HTR-8/SVneo (cell line): ENCODE data around the gene VPS51.
A peak's percentile ranks its signal among the peaks of the same experiment; 100 is the strongest.

ENCODE experiments used
- DNase-seq: peaks from one replicate; pipeline ENCODE4 v3.0.0; 2011; ENCODE audit warnings: low spot score, mixed read lengths; ENCODE audit not compliant: insufficient read length
- FAIRE-seq: peaks from 2 replicates; lab custom pipeline; 2011; peaks lifted over from hg19 to GRCh38; lab: Jason Lieb, UNC

The VPS51 gene

GRCh38 chr11:65095974-65096806 is at the start of gene VPS51:
TSS of gene VPS51 (plus strand) at chr11:65096214. CDS start at chr11:65096251, 37 bp downstream.
- no peak for FAIRE-seq
- DNase-seq: peak; percentile 90

DNA sequence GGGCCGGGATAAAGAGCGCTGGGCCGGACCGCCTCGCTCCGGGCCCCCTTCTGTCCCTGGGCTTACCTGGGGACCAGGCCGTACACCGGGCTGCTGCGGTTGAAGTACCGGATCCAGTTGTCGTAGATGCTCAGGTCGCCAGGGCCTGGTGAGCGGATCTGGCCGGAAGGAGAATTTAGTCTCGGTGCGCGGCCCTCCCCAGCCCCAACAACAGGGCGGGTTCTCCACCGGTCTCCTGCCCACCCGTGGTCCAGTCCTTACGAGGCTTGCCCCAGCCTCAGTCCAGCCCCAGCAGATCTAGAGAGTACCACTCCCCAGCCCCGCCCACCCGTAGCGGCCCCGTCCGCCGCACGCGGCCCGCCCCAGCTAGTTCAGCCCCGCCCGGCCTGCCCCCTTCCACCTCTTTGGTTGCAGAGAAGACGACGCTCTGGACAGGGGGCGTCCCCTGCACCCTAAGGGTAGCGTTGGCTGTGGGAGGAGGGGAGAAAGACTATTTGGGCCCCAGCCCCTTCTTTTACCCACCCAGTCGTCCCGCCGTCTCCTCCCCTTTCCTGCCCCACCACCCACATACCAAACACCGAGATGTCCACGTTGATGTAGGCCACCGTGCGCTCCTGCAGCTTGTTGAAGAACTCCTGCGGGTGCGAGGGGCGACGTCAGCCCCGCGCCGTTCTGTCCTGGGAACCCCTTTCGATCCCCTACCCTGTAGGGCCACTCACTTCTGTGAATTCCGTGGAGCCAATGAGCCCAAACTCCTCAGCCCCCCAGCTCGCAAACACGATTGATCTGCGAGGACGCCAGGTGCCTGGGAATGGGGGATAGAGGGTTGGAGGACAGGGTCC is 48.2 kb upstream of the VPS51 start:
- FAIRE-seq (no peak), DNase-seq (no peak)

GRCh38 chr11:65051398-65051858 is 44.6 kb upstream of the VPS51 start:
- FAIRE-seq (no peak), DNase-seq (no peak)

DNA sequence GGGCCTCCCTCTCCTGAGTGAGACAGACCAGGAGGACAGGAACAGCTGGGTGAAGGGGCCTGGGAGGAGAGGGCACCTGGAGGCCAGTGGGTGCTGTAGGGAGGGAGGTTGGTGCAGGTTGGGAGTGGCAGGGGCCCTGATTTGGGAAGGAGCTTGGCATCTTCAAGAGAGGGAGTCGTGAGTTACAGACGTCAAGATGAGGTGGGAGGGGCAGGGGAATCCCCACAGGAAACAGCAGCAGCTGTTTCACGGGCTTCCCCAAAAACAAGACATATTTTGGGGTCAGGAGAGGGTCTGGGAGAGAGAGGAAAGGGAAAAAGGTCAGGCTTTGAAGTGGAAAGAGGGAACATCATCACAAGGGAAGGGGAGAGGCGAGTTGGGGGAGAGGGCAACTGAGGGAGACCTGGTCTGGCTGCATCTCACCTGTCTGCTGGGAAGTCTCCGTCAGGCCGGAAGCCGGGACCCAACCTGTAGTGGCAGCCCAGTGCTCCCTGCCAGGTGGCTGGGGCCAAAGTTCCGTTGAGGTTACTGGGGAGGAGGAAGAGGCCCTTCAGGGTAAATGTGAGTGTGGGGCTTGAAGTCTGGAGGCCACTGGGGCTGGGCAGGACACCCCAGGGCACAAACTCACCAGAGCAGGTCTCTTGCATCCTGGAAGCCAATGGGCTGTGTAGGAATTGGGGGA is 42.0 kb upstream of the VPS51 start:
- DNase-seq: no peak
- FAIRE-seq: no peak

GRCh38 chr11:65055538-65055937 is 40.5 kb upstream of the VPS51 start:
- DNase-seq (no peak), FAIRE-seq (no peak)

DNA sequence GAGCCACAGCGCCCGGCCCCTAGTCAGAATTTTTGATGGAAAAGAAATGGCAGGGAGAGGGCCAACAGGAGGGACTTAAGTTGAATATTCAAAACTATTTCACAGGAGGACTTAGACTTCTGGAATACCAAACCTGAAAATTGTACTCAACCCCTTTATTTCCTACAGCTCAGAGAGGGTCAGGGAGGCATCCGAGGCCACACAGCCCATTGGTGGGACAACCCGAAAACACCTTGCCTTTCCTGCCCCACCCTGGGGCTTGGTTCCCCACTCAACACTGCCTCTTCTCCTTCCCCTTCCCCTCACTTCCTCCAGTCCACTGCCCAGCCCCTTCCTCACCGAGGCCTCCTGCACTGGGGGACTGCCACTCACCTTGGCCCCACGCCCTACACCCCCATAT is 39.0 kb upstream of the VPS51 start:
- no peak for DNase-seq
- no peak for FAIRE-seq

- FAIRE-seq (no peak), DNase-seq (no peak)
These were observed 38.5 kb upstream of the VPS51 start for GRCh38 chr11:65057526-65057925.

- no peak for FAIRE-seq
- DNase-seq: no peak
These were observed 38.0 kb upstream of the VPS51 start for GRCh38 chr11:65058012-65058411.

DNA sequence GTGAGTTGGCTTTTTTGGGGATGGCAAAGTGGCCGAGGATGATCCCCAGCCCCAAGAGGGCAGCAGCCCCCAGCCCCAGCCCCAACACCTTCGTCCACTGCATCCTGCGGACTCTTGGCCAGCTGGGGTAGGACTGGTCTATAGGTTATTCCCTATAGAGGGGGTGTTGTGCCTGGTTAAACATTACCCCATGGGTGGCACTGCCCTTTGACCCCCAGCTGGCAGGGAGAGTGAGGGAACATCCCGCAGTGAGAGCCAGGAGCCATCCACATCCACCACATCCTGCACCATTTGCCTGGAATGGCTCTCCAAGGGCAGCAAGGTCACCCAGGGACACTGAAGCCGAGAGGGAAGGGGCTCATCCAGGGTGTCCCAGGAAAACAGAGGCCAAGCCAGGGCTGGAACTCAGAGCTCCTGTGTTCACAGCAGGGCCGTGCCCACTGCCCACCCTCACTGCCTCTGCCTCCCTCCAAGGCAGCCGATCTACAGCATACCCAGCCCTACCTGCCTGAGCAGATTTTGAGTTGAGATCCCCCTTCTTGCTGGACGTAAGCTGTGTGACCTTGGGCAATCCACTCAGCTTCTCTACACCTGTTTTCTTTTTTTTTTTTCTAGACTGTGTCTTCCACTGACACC is 37.5 kb upstream of the VPS51 start, which contains the start of gene NAALADL1:
NAALADL1 (minus strand) TSS at position 135 of the 636 bp plus-strand sequence; CDS start at position 103, 32 bp downstream.
- FAIRE-seq (no peak), DNase-seq (no peak)

GRCh38 chr11:65059523-65059922 is 36.5 kb upstream of the VPS51 start:
- DNase-seq (no peak), FAIRE-seq (no peak)

DNA sequence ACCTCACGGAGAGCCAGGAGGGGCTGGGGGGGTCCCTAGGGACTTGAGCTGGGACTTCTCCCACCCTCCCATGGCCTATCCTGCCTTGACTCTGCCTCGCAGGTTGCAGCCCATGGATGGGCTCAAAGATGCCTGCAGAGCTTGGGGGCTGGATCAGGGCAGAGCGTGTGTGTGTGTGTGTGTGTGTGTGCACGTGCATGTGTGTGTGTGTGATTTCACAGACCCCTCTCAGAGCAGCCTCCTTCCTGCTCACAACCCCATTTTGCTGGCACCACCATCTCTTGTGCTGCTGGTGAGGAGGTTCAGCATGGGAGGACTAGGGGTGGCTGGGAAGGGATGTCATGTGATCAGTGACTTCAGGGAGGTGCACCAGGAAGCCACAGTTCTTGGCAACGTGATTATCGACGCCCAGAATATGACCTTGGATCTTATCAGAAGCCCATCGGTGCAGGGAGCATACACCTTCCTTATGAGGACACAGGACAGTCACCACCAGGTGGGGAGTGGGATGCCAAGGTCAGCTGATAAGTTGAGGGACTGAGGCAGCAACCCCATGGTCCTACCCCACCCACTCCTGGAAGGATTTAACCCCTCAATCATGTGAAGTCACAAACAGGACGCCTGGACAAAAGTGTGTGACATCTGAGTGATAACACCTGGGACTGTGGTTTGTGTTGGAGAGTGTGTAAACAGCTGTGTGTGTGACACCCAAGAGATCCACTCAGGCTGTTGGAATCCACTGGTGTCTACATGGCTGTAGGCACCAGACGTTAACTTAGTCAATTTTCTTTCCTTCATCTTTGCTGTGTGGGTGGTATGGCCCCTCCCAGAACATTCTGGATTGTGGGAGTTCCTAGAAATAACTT is 35.8 kb upstream of the VPS51 start:
- no peak for DNase-seq
- no peak for FAIRE-seq

DNA sequence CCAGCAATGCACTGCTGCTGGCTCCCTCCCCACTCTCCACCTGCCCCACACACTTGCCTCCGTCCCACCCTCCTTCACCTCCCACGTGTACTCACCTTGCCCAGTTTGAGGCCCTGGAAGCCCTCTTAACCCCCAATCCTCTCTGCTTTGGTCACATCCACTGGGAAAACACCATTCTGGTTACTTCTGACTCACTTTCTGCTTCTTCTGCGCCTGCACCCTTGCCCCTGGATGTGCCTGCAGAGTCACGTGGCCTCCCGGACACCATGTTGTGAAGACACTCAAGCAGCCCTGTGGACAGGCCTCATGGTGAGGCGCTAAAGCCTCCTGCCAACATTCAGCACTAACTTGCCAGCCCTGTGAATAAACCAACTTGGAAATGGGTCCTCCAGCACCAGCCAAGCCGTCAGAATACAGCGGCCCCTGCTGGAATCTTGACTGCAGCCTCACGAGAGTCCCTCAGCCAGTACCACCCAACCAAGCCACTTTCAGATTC is 35.1 kb upstream of the VPS51 start:
- FAIRE-seq (no peak), DNase-seq (no peak)

DNA sequence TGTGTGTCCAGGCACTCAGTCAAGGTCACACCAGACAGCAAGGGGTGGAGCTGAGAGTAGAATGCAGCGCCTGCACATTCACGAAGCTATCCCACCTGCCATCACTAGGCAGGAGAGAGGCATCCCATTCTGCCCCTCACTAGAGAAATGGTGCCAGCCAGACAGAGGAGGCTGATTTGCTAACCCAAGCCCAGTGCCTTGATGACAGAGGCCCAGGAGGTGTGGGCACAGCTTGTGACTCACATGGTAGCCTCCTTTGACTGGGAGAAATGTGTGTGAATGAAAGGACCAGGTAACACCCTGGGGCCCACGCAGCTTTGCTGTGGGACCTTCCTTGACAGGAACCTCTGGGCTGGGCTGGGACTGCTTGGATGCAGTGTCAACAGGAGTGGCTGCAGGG is 32.5 kb upstream of the VPS51 start:
- FAIRE-seq (no peak), DNase-seq (no peak)

- FAIRE-seq (no peak), DNase-seq (no peak)
These were observed 31.2 kb upstream of the VPS51 start for GRCh38 chr11:65064847-65065240.

GRCh38 chr11:65065851-65066250 is 30.2 kb upstream of the VPS51 start:
- no peak for DNase-seq
- FAIRE-seq: no peak

DNA sequence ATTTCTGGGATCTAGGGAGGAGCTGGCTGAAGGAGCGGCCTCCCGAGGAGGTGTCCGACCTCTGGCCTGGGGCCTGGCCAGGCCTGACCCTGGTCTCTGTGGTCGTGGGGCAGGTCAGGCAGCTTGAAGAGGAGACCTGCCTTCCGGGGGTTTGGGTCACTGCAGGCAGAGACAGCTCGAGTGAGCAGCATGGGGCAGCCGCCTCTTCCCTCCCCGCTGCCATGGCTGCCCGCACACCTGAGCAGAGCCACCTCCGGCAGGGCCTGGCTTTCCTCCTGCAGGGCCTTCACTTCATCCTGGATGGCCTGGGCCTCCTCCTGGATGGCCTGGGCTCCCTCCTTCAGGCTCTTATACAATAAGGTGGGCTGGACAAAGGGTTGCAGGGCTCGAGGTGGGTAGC is 29.7 kb upstream of the VPS51 start:
- no peak for FAIRE-seq
- no peak for DNase-seq

- FAIRE-seq (no peak), DNase-seq (no peak)
These were observed 29.2 kb upstream of the VPS51 start for GRCh38 chr11:65066805-65067291.

DNA sequence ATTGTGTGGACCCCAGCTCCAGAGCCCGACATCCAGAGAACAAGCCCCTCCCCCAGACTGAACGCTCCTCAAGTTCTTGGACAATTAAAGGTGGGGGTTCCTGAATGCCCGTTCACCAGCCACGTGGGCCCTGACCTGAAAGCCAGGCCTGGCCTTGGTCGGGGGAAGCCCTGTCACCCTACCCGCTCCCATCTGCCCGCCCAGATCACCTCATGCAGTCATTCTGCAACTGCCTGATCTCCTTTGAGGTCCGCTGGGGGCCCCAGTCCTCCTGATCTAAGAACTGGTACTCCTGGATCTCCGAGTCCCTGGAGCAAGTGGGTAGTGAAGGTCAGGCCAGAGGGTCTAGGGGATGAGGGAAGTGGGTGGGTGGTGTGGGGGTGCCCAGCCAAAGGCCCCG is 28.6 kb upstream of the VPS51 start:
- no peak for DNase-seq
- no peak for FAIRE-seq

GRCh38 chr11:65069217-65069616 is 26.8 kb upstream of the VPS51 start:
- DNase-seq (no peak), FAIRE-seq (no peak)
